GM12878 (cell line): ENCODE measurements around the gene MYMK. TPM values are rescaled to one million over a fixed set of nuclear protein-coding genes. Genes with fewer than 3 reads are reported as not detected.

ENCODE experiments used
- ATAC-seq: fragments of 200-7000 bp; cut with Tn5 transposase; 3 replicates; pipeline ENCODE4 v1.9.1; 2020; ENCODE audit warnings: mild to moderate bottlenecking, moderate library complexity
- BruUV-seq: library from RNA; stranded (reverse); fragments of 400-500 nt; replicated peaks from 2 replicates; lab custom pipeline; 2021; lab: Mats Ljungman, UMichigan
- CTCF ChIA-PET: fragments of 300-600 bp; sonication (Branson Sonifier 250); formaldehyde crosslinking; extraction: SDS; loops from one replicate; lab custom pipeline; 2021; ENCODE audit warnings: inconsistent platforms; lab: Yijun Ruan, JAX
- POLR2A ChIA-PET: fragments of 350-600 bp; formaldehyde crosslinking; extraction: SDS; loops from one replicate; lab custom pipeline; 2021; ENCODE audit warnings: inconsistent platforms; lab: Charles Lee
- RAD21 ChIA-PET: fragments of 300-600 bp; sonication (Branson Sonifier 250); formaldehyde crosslinking; loops from one replicate; lab custom pipeline; 2023; ENCODE audit warnings: antibody characterized with exemption; ENCODE audit not compliant: unreplicated experiment; lab: Charles Lee
- SMC1A ChIA-PET: fragments of 300-600 bp; sonication (Branson Sonifier 250); formaldehyde crosslinking; loops from one replicate; lab custom pipeline; 2023; ENCODE audit not compliant: unreplicated experiment, uncharacterized antibody; lab: Charles Lee
- DNase-seq: peaks from one replicate; pipeline ENCODE4 v3.0.0-alpha.2; 2011; ENCODE audit warnings: low read depth, low spot score
- FAIRE-seq: peaks from 3 replicates; lab custom pipeline; 2011; peaks lifted over from hg19 to GRCh38; lab: Jason Lieb, UNC
- H2AFZ ChIP-seq: 2 replicates; pipeline ENCODE4 v1.6.0; 2011; ENCODE audit warnings: low read depth, low read length, control low read depth; ENCODE audit not compliant: control insufficient read depth
- H3K27ac ChIP-seq: 2 replicates; pipeline ENCODE4 v1.5.1; 2011; ENCODE audit warnings: control low read depth; ENCODE audit not compliant: control insufficient read depth, insufficient read depth
- H3K27me3 ChIP-seq, 2 experiments: replicated peaks in 1 of 2; 2 replicates each; pipeline versions ENCODE4 v1.6.0 to v1.6.1; 2011; ENCODE audit warnings: low read length in 1 of 2; ENCODE audit not compliant: control insufficient read depth in 2 of 2, insufficient read depth in 2 of 2
- H3K36me3 ChIP-seq, 2 experiments: 2 replicates each; pipeline ENCODE4 v1.5.1; 2011; ENCODE audit warnings: low read length in 1 of 2; ENCODE audit not compliant: control insufficient read depth in 2 of 2, insufficient read depth in 2 of 2
- H3K4me1 ChIP-seq: 2 replicates; pipeline ENCODE4 v1.6.1; 2011; ENCODE audit warnings: mild to moderate bottlenecking, low read length, moderate library complexity, mixed read lengths; ENCODE audit not compliant: control insufficient read depth, insufficient read depth
- H3K4me2 ChIP-seq: 2 replicates; pipeline ENCODE4 v1.6.0; 2011; ENCODE audit warnings: control low read depth; ENCODE audit not compliant: control insufficient read depth, insufficient read depth
- H3K4me3 ChIP-seq: fragments of 200-600 bp; sonication (generic); 2 replicates; pipeline ENCODE4 v1.5.1; 2016
- H3K79me2 ChIP-seq: 2 replicates; pipeline ENCODE4 v1.6.0; 2011; ENCODE audit warnings: low read length; ENCODE audit not compliant: control insufficient read depth, insufficient read depth
- H3K9ac ChIP-seq: 2 replicates; pipeline ENCODE4 v1.8.0; 2011; ENCODE audit warnings: low read length, control low read depth, mixed read lengths; ENCODE audit not compliant: control insufficient read depth, insufficient read depth
- H3K9me3 ChIP-seq: replicated peaks from 3 replicates; pipeline ENCODE4 v1.5.1; 2011; ENCODE audit warnings: mild to moderate bottlenecking, low read length; ENCODE audit not compliant: control insufficient read depth, insufficient read depth
- H4K20me1 ChIP-seq: 2 replicates; pipeline ENCODE4 v1.6.0; 2011; ENCODE audit not compliant: control insufficient read depth, insufficient read depth
- EGR1 ChIP-seq, 2 experiments: IDR thresholded peaks; 1 replicate in 1 of 2; 2 replicates in 1 of 2; pipeline ENCODE4 v1.6.1; 2011 to 2012; ENCODE audit warnings: low read depth in 2 of 2, low read length in 2 of 2, borderline replicate concordance in 1 of 2, mild to moderate bottlenecking in 1 of 2, moderate library complexity in 1 of 2
- GABPA ChIP-seq: IDR thresholded peaks from 2 replicates; pipeline ENCODE4 v1.6.1; 2014; ENCODE audit warnings: antibody characterized with exemption, low read depth, mild to moderate bottlenecking, inconsistent platforms
- SRF ChIP-seq, 2 experiments: IDR thresholded peaks; 2 replicates each; pipeline ENCODE4 v1.6.1; 2011; ENCODE audit warnings: low read depth in 2 of 2, low read length in 2 of 2, mild to moderate bottlenecking in 1 of 2, moderate library complexity in 1 of 2
- WGBS: methylation state at CpG from one replicate; pipeline ENCODE4 v1.1.6; 2016; ENCODE audit warnings: low lambda C conversion rate; ENCODE audit not compliant: insufficient replicate concordance, insufficient coverage; ENCODE audit errors: missing lambda C conversion rate; 5-methylcytosine and 5-hydroxymethylcytosine counted together
- in situ Hi-C: fragments of 300-500 bp; cut with MboI; formaldehyde crosslinking; loops from 9 replicates; pipeline ENCODE4 v1.14.3; 2018; ENCODE audit warnings: mixed read lengths
- intact Hi-C: fragments of 100-400 bp; cut with micrococcal nuclease; formaldehyde crosslinking; loops from one replicate; pipeline ENCODE4 v1.14.2; 2022; ENCODE audit not compliant: unreplicated experiment
- polyA plus RNA-seq, 11 experiments: library from polyadenylated mRNA; depleted of rRNA in 4 of 11; unstranded in 6 of 11; stranded (reverse) in 5 of 11; fragments of >200 nt; fragmentation: Nextera tagmentation in 4 of 11; fragmentation: Illumina TruSeq in 1 of 11; extraction: Ambion mirVana in 4 of 11; extraction: Trizol in 1 of 11; gene quantifications; 1 replicate in 1 of 11; 2 replicates in 10 of 11; pipeline versions ENCODE4 v1.2.1 to v1.2.3, GENCODE V29; 2011 to 2016; ENCODE audit warnings: inconsistent platforms in 2 of 11, missing spikeins in 2 of 11, low read depth in 1 of 11
- total RNA-seq, 4 experiments: library from RNA; depleted of rRNA in 3 of 4; stranded (reverse); fragments of >200 nt in 3 of 4; fragmentation: Illumina TruSeq in 1 of 4; extraction: Trizol in 1 of 4; gene quantifications; 2 replicates each; pipeline versions ENCODE4 v1.2.1 to v1.2.3, GENCODE V29; 2013 to 2021
- TF ChIP-seq, protein P1 (sequence below): IDR thresholded peaks from 2 replicates; pipeline ENCODE4 v1.6.1; 2012; ENCODE audit warnings: improper control_type of control experiment, low read depth, low read length; ENCODE audit not compliant: insufficient replicate concordance
- TF ChIP-seq, protein P2 (sequence below): IDR thresholded peaks from 2 replicates; pipeline ENCODE4 v1.6.1; 2011; ENCODE audit warnings: low read depth, mild to moderate bottlenecking, low read length, moderate library complexity, borderline replicate concordance; ENCODE audit errors: extremely low read depth
- TF ChIP-seq, protein P3 (sequence below): fragments of 450-650 bp; IDR thresholded peaks from 2 replicates; pipeline ENCODE4 v1.6.1; 2017; ENCODE audit warnings: mild to moderate bottlenecking, moderate library complexity

The MYMK gene
- total and polyA plus RNA-seq, 10 of the 15 experiments (the other 5 are each of a cell fraction or from before 2014, with no cell fraction given), result not detected

DNA sequence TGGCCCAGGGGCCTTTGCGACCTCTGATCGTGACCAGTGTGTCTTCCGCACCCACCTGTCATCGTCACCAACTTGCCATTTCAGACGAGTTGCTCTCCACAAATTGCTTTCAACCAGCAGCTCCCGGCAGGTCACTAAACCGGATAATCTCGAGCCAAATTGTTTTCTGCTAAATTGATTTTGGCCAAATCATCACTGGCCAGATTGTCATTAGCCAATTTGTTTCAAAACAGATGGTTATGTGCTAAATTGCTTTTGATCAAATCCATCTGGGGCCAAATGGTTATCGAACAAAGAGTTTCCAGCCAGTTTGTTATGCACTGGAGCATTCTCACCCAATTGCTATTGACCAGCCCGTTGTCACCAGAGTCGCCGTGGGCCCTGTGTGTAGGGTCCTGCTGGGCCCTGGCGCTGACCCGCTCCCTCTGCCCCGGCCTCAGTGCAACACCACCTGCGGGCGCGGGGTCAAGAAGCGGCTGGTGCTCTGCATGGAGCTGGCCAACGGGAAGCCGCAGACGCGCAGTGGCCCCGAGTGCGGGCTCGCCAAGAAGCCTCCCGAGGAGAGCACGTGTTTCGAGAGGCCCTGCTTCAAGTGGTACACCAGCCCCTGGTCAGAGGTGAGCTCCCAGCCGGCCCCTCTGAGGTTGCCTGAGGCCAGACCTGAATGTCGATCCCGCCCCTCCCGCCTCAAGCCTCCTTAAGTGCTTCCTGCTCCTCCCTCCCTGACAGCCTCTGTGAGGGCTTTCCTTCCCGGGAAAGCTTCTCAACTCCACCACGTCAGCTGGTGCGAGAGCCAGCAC lies 45.3 kb upstream of the MYMK start:
- ChIA-PET RAD21 (no interaction called here), CTCF (no interaction called here), POLR2A (no interaction called here), SMC1A (no interaction called here)
- TF ChIP-seq EGR1 (IDR thresholded peaks at IDR 0.05; ENCODE audit: borderline replicate concordance in 1 of 2, low read depth in 2 of 2, low read length in 2 of 2), result no peak
- TF ChIP-seq GABPA, result no peak
- TF ChIP-seq, protein P1, sequence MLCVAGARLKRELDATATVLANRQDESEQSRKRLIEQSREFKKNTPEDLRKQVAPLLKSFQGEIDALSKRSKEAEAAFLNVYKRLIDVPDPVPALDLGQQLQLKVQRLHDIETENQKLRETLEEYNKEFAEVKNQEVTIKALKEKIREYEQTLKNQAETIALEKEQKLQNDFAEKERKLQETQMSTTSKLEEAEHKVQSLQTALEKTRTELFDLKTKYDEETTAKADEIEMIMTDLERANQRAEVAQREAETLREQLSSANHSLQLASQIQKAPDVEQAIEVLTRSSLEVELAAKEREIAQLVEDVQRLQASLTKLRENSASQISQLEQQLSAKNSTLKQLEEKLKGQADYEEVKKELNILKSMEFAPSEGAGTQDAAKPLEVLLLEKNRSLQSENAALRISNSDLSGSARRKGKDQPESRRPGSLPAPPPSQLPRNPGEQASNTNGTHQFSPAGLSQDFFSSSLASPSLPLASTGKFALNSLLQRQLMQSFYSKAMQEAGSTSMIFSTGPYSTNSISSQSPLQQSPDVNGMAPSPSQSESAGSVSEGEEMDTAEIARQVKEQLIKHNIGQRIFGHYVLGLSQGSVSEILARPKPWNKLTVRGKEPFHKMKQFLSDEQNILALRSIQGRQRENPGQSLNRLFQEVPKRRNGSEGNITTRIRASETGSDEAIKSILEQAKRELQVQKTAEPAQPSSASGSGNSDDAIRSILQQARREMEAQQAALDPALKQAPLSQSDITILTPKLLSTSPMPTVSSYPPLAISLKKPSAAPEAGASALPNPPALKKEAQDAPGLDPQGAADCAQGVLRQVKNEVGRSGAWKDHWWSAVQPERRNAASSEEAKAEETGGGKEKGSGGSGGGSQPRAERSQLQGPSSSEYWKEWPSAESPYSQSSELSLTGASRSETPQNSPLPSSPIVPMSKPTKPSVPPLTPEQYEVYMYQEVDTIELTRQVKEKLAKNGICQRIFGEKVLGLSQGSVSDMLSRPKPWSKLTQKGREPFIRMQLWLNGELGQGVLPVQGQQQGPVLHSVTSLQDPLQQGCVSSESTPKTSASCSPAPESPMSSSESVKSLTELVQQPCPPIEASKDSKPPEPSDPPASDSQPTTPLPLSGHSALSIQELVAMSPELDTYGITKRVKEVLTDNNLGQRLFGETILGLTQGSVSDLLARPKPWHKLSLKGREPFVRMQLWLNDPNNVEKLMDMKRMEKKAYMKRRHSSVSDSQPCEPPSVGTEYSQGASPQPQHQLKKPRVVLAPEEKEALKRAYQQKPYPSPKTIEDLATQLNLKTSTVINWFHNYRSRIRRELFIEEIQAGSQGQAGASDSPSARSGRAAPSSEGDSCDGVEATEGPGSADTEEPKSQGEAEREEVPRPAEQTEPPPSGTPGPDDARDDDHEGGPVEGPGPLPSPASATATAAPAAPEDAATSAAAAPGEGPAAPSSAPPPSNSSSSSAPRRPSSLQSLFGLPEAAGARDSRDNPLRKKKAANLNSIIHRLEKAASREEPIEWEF, result no peak
- no peak for TF ChIP-seq SRF (IDR thresholded peaks at IDR 0.05; ENCODE audit: low read depth in 2 of 2, low read length in 2 of 2)
- TF ChIP-seq, protein P2, sequence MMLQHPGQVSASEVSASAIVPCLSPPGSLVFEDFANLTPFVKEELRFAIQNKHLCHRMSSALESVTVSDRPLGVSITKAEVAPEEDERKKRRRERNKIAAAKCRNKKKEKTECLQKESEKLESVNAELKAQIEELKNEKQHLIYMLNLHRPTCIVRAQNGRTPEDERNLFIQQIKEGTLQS, result no peak
- TF ChIP-seq, protein P3, sequence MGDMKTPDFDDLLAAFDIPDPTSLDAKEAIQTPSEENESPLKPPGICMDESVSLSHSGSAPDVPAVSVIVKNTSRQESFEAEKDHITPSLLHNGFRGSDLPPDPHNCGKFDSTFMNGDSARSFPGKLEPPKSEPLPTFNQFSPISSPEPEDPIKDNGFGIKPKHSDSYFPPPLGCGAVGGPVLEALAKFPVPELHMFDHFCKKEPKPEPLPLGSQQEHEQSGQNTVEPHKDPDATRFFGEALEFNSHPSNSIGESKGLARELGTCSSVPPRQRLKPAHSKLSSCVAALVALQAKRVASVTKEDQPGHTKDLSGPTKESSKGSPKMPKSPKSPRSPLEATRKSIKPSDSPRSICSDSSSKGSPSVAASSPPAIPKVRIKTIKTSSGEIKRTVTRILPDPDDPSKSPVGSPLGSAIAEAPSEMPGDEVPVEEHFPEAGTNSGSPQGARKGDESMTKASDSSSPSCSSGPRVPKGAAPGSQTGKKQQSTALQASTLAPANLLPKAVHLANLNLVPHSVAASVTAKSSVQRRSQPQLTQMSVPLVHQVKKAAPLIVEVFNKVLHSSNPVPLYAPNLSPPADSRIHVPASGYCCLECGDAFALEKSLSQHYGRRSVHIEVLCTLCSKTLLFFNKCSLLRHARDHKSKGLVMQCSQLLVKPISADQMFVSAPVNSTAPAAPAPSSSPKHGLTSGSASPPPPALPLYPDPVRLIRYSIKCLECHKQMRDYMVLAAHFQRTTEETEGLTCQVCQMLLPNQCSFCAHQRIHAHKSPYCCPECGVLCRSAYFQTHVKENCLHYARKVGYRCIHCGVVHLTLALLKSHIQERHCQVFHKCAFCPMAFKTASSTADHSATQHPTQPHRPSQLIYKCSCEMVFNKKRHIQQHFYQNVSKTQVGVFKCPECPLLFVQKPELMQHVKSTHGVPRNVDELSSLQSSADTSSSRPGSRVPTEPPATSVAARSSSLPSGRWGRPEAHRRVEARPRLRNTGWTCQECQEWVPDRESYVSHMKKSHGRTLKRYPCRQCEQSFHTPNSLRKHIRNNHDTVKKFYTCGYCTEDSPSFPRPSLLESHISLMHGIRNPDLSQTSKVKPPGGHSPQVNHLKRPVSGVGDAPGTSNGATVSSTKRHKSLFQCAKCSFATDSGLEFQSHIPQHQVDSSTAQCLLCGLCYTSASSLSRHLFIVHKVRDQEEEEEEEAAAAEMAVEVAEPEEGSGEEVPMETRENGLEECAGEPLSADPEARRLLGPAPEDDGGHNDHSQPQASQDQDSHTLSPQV, result no peak
- WGBS, result 51% methylated on average over 36 of the region's 36 CpGs
- in situ Hi-C loops (no loop called here), intact Hi-C loops (no loop called here)
- H3K4me3 ChIP-seq, result no peak overlapping the region
- FAIRE-seq (no peak), ATAC-seq (no peak), DNase-seq (no peak)
- no peaks in the 10 kb centered on the region for H3K9me3 ChIP-seq
- no peak overlapping the region for H3K4me2 ChIP-seq
- no peak overlapping the region for H3K27ac ChIP-seq
- H3K4me1 ChIP-seq, result no peaks in the 10 kb centered on the region
- BruUV-seq, result no TSS peak
- no peaks in the 10 kb centered on the region for H3K36me3 ChIP-seq
- no peaks in the 10 kb centered on the region; a peak in 1 of 4 replicates for H3K27me3 ChIP-seq
- H4K20me1 ChIP-seq, result no peaks in the 10 kb centered on the region
- H2AFZ ChIP-seq, result no peak overlapping the region
- H3K9ac ChIP-seq, result no peak overlapping the region
- H3K79me2 ChIP-seq, result no peaks in the 10 kb centered on the region
